Activated CD4-positive, alpha-beta T cell treated with anti-CD3 and anti-CD28 coated beads, Interleukin-2, Interleukin-6, amounts not matched to agents 100 ng/mL and 50 ng/mL, durations not matched to agents 16 hours and 8 hours (primary cell): Measurements from ENCODE around the gene ANKRD29.

ENCODE experiments used
- DNase-seq: peaks from one replicate; pipeline ENCODE4 v3.0.0-alpha.2; 2020

Gene ANKRD29

DNA sequence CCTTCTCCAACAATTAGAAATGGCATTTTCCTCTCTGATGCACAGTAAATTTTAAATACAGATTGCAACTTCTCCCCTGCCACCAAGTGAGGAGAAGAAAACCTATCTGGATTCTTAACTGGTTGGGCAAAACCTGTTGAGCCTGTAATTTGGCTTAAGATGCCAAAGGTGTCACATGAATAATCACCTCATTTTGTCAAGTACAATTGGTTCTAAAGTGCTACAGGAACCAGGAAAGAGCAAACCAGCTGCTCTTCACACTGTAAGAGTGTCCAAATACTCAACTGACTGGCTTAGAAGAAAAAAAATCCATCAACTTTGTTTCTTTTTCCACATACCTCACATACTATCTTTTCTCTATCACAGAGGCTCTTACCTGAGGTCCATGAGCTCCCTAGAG lies 111.8 kb downstream of the ANKRD29 start:
- DNase-seq: no peak
